DOHH2 (cell line): ENCODE measurements around the gene ABCG1.
"Not testable (repeated sequence)": the region's sequence is repeated elsewhere in the genome, so short reads cannot be mapped to it uniquely, and the experiment has no call there.

Experiments
- H3F3A ChIP-seq: fragments of 200-600 bp; sonication (generic), shearing (Covaris generic); 2 replicates; pipeline ENCODE4 v1.6.0; 2016; ENCODE audit warnings: antibody characterized with exemption, mild to moderate bottlenecking; ENCODE audit not compliant: control insufficient read depth, insufficient read depth
- H3K27ac ChIP-seq: fragments of 200-600 bp; sonication (generic); 2 replicates; pipeline ENCODE4 v1.5.1; 2014; ENCODE audit warnings: low read depth, mild to moderate bottlenecking, low read length, moderate library complexity
- H3K27me3 ChIP-seq: fragments of 200-600 bp; sonication (generic); 2 replicates; pipeline ENCODE4 v1.6.1; 2014; ENCODE audit warnings: mild to moderate bottlenecking, low read length, mixed read lengths; ENCODE audit not compliant: control insufficient read depth
- H3K36me3 ChIP-seq: fragments of 200-600 bp; sonication (generic); 2 replicates; pipeline ENCODE4 v1.6.1; 2014; ENCODE audit warnings: mild to moderate bottlenecking, low read length, moderate library complexity, mixed read lengths; ENCODE audit not compliant: control insufficient read depth
- H3K4me1 ChIP-seq: fragments of 200-600 bp; sonication (generic); 2 replicates; pipeline ENCODE4 v1.6.1; 2014; ENCODE audit warnings: mild to moderate bottlenecking, low read length, mixed read lengths; ENCODE audit not compliant: control insufficient read depth
- H3K4me2 ChIP-seq: fragments of 200-600 bp; sonication (generic); 2 replicates; pipeline ENCODE4 v1.6.0; 2014; ENCODE audit warnings: mild to moderate bottlenecking, low read length, moderate library complexity
- H3K4me3 ChIP-seq: fragments of 200-600 bp; sonication (generic); 2 replicates; pipeline ENCODE4 v1.5.1; 2014; ENCODE audit warnings: mild to moderate bottlenecking, low read length, mixed read lengths
- H3K79me2 ChIP-seq: fragments of 200-600 bp; sonication (generic); 2 replicates; pipeline ENCODE4 v1.6.1; 2014; ENCODE audit warnings: mild to moderate bottlenecking, low read length, mixed read lengths; ENCODE audit not compliant: control insufficient read depth
- H3K9me2 ChIP-seq: fragments of 200-600 bp; sonication (generic); replicated peaks from 2 replicates; pipeline ENCODE4 v1.6.1; 2014; ENCODE audit warnings: mild to moderate bottlenecking, low read length, mixed read lengths; ENCODE audit not compliant: control insufficient read depth
- H3K9me3 ChIP-seq: fragments of 200-600 bp; sonication (generic); 2 replicates; pipeline ENCODE4 v1.6.1; 2014; ENCODE audit warnings: antibody characterized with exemption, low read length, mixed read lengths; ENCODE audit not compliant: control insufficient read depth, insufficient read depth
- H4K20me1 ChIP-seq: fragments of 200-600 bp; sonication (generic); 2 replicates; pipeline ENCODE4 v1.6.0; 2014; ENCODE audit warnings: low read depth, mild to moderate bottlenecking, antibody characterized with exemption, low read length, moderate library complexity; ENCODE audit not compliant: control insufficient read depth, insufficient read depth
- CTCF ChIP-seq: fragments of 200-600 bp; sonication (generic); IDR thresholded peaks from one replicate; pipeline ENCODE4 v1.5.1; 2014; ENCODE audit warnings: antibody characterized with exemption, mild to moderate bottlenecking, low read depth, low read length; ENCODE audit not compliant: poor library complexity, severe bottlenecking
- EZH2phosphoT487 ChIP-seq: fragments of 200-600 bp; sonication (generic); IDR thresholded peaks from 2 replicates; pipeline ENCODE4 v1.6.1; 2017; ENCODE audit warnings: borderline replicate concordance, mild to moderate bottlenecking, antibody characterized with exemption, low read length, moderate library complexity, mixed read lengths

The ABCG1 gene

GRCh38 chr21:42291003-42291750 lies 72.2 kb downstream of the ABCG1 start:
- peaks cover 4% of the 10 kb centered on the region for H3K4me1 ChIP-seq
- H3K79me2 ChIP-seq, result no peaks in the 10 kb centered on the region
- H4K20me1 ChIP-seq, result no peaks in the 10 kb centered on the region
- no peak overlapping the region for H3K4me2 ChIP-seq
- H3K27me3 ChIP-seq, result peaks cover 4% of the 10 kb centered on the region; the same call in 1 of the 2 replicates
- peaks cover 8% of the 10 kb centered on the region; the same call in 1 of the 2 replicates for H3K9me3 ChIP-seq
- H3F3A ChIP-seq, result no peaks in the 10 kb centered on the region
- no peak overlapping the region for H3K27ac ChIP-seq
- no peaks in the 10 kb centered on the region for H3K36me3 ChIP-seq
- H3K9me2 ChIP-seq, result no peaks in the 10 kb centered on the region
- no peak overlapping the region for H3K4me3 ChIP-seq
- no peak for TF ChIP-seq CTCF
- no peak for TF ChIP-seq EZH2phosphoT487

- Histone ChIP-seq H3K27me3 (no peaks in the 10 kb centered on the region), H3K4me3 (no peak overlapping the region), H3K79me2 (no peaks in the 10 kb centered on the region), H3F3A (no peaks in the 10 kb centered on the region), H3K36me3 (no peaks in the 10 kb centered on the region), H3K4me1 (no peaks in the 10 kb centered on the region), H3K4me2 (no peak overlapping the region), H3K9me3 (peaks cover 8% of the 10 kb centered on the region; the same call in 1 of the 2 replicates), H4K20me1 (no peaks in the 10 kb centered on the region), H3K27ac (no peak overlapping the region), H3K9me2 (no peaks in the 10 kb centered on the region)
- TF ChIP-seq EZH2phosphoT487, result no peak
- TF ChIP-seq CTCF, result no peak
These were observed 73.0 kb downstream of the ABCG1 start for GRCh38 chr21:42291751-42292562.

- H3K4me1 ChIP-seq, H3F3A ChIP-seq, H3K9me3 ChIP-seq, H3K9me2 ChIP-seq, H3K36me3 ChIP-seq, H3K27ac ChIP-seq, H3K4me2 ChIP-seq, H4K20me1 ChIP-seq, H3K79me2 ChIP-seq, H3K4me3 ChIP-seq, H3K27me3 ChIP-seq: not testable (repeated sequence)
These were observed 73.7 kb downstream of the ABCG1 start for GRCh38 chr21:42292563-42293142.
